ENCODE data around the gene SSH3. TPM values are rescaled to one million over a fixed set of nuclear protein-coding genes. Genes with fewer than 3 reads are reported as not detected.

The SSH3 gene, protein sequence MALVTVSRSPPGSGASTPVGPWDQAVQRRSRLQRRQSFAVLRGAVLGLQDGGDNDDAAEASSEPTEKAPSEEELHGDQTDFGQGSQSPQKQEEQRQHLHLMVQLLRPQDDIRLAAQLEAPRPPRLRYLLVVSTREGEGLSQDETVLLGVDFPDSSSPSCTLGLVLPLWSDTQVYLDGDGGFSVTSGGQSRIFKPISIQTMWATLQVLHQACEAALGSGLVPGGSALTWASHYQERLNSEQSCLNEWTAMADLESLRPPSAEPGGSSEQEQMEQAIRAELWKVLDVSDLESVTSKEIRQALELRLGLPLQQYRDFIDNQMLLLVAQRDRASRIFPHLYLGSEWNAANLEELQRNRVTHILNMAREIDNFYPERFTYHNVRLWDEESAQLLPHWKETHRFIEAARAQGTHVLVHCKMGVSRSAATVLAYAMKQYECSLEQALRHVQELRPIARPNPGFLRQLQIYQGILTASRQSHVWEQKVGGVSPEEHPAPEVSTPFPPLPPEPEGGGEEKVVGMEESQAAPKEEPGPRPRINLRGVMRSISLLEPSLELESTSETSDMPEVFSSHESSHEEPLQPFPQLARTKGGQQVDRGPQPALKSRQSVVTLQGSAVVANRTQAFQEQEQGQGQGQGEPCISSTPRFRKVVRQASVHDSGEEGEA
- total RNA-seq (10 to 100 TPM in 1 of 2 donors, 1 to 10 TPM in 1; 4.8 to 10.4 TPM), polyA plus RNA-seq (1 to 10 TPM; 7.6 to 8.7 TPM)

DNA sequence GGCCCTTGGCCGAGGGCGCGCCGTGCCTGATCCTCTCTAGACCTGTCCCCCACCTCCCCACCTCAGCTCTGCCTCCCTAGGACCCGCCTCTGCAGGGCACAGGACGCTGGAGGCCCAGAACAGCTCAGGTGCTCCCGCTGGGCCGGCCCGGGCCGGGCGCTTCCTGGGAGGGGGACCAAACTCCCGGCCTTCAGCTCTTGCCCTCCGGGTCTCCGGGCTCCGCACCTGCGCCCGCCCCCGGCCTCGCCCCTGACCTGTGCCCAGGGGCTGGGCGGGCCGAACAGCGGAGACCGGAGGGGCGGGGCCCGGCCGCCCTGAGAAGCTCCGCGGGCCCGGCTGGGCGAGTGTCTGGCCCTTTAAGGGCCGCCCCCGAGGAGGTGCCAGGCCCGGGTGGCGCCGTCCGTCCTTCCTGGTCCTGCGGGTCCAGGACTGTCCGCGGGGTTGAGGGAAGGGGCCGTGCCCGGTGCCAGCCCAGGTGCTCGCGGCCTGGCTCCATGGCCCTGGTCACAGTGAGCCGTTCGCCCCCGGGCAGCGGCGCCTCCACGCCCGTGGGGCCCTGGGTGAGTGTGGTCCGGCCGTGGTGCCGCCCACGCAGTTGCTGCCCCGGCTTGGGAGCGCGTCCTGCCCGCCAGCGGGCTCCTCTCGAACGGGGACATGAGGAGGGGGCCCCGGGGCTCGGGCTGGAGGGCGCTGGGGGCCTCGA, at the start of gene SSH3:
SSH3 (plus strand) TSS at position 399 of the 703 bp plus-strand sequence; CDS start at position 495, 96 bp downstream.
- Histone ChIP-seq H3K4me1 (ENCODE audit: control insufficient read depth in 4 of 4, insufficient read depth in 4 of 4, low read length in 3 of 4) (peaks cover 13 to 35% (median 20%) of the 10 kb centered on the region in 4 donors), H3K27ac (ENCODE audit: low read depth in 1 of 2, low read length in 2 of 2) (peak within 1 kb of the TSS; percentile 74 to 75), H3K27me3 (ENCODE audit: control insufficient read depth in 4 of 4, insufficient read depth in 4 of 4, low read length in 3 of 4) (no peaks in the 10 kb centered on the region), H3K9ac (ENCODE audit: low read depth in 1 of 2, low read length in 2 of 2) (peak within 1 kb of the TSS; percentile 58 to 62), H3K4me3 (ENCODE audit: low read depth in 1 of 3, low read length in 3 of 3) (peak within 1 kb of the TSS; percentile 71 to 88 (median 83)), H3K36me3 (ENCODE audit: control insufficient read depth in 4 of 4, insufficient read depth in 3 of 4, low read depth in 1 of 4, low read length in 3 of 4) (peaks cover 6 to 21% (median 8%) of the 10 kb centered on the region in 4 donors), H3K9me3 (ENCODE audit: control insufficient read depth in 4 of 4, low read length in 3 of 4) (no peaks in the 10 kb centered on the region)
- no peak for TF ChIP-seq JUND (IDR thresholded peaks at IDR 0.05)
- TF ChIP-seq EGR1 (IDR thresholded peaks at IDR 0.05; ENCODE audit: low read depth in 2 of 2), result peak; percentile 35 to 64
- TF ChIP-seq, protein P1, sequence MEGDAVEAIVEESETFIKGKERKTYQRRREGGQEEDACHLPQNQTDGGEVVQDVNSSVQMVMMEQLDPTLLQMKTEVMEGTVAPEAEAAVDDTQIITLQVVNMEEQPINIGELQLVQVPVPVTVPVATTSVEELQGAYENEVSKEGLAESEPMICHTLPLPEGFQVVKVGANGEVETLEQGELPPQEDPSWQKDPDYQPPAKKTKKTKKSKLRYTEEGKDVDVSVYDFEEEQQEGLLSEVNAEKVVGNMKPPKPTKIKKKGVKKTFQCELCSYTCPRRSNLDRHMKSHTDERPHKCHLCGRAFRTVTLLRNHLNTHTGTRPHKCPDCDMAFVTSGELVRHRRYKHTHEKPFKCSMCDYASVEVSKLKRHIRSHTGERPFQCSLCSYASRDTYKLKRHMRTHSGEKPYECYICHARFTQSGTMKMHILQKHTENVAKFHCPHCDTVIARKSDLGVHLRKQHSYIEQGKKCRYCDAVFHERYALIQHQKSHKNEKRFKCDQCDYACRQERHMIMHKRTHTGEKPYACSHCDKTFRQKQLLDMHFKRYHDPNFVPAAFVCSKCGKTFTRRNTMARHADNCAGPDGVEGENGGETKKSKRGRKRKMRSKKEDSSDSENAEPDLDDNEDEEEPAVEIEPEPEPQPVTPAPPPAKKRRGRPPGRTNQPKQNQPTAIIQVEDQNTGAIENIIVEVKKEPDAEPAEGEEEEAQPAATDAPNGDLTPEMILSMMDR (IDR thresholded peaks at IDR 0.05; ENCODE audit: low read depth, low read length, missing input control), result no peak
- no peak for TF ChIP-seq HNF4G (IDR thresholded peaks at IDR 0.05)
- TF ChIP-seq NR2F2 (IDR thresholded peaks at IDR 0.05), result no peak
- TF ChIP-seq SP1 (IDR thresholded peaks at IDR 0.05), result no peak
- TF ChIP-seq, protein P2, sequence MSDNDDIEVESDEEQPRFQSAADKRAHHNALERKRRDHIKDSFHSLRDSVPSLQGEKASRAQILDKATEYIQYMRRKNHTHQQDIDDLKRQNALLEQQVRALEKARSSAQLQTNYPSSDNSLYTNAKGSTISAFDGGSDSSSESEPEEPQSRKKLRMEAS (IDR thresholded peaks at IDR 0.05), result no peak
- TF ChIP-seq RAD21 (IDR thresholded peaks at IDR 0.05), result peak in 1 of 2 donors; percentile 12
- TF ChIP-seq HNF4A (conservative IDR thresholded peaks at IDR 0.05), result peak in 1 of 2 donors; percentile 54
- TF ChIP-seq, protein P3, sequence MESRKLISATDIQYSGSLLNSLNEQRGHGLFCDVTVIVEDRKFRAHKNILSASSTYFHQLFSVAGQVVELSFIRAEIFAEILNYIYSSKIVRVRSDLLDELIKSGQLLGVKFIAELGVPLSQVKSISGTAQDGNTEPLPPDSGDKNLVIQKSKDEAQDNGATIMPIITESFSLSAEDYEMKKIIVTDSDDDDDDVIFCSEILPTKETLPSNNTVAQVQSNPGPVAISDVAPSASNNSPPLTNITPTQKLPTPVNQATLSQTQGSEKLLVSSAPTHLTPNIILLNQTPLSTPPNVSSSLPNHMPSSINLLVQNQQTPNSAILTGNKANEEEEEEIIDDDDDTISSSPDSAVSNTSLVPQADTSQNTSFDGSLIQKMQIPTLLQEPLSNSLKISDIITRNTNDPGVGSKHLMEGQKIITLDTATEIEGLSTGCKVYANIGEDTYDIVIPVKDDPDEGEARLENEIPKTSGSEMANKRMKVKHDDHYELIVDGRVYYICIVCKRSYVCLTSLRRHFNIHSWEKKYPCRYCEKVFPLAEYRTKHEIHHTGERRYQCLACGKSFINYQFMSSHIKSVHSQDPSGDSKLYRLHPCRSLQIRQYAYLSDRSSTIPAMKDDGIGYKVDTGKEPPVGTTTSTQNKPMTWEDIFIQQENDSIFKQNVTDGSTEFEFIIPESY (IDR thresholded peaks at IDR 0.05), result no peak
- 1% methylated on average over 65 of the region's 65 CpGs for WGBS
- DNase-seq (ENCODE audit: low spot score), result peak; percentile 64

DNA sequence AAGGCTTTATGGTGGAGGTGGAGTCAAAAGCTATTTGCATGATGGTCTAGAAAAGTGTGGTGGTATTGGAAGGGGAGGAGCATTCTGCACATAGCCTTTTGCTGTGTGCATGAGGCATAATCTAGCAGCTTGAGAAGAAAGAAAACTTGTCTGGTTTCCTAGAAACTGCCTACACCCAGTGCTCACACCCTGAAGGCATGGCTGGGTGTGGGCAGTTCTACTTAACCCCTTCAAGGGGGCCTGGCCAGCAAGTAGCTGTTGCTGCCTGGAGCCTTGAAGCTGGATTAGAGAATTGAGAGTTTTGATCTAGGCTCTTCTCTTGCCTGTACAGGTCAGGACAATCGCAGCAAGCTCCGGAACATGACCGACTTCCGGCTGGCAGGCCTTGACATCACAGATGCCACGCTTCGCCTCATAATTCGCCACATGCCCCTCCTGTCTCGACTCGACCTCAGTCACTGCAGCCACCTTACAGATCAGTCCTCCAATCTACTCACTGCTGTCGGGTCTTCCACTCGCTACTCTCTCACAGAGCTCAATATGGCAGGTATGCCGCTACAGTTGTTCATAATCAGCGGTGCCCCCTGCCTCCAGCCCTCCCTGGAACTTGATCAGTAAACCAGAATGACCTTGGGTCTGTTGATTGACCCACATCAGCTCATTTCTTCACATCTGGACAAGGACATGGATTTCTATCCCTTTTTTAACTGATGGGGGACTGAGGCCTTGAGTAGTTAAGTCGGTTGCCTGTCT, 49.3 kb upstream of the SSH3 start:
- H3K27me3 ChIP-seq (ENCODE audit: control insufficient read depth in 4 of 4, insufficient read depth in 4 of 4, low read length in 3 of 4), result no peaks in the 10 kb centered on the region
- H3K4me1 ChIP-seq (ENCODE audit: control insufficient read depth in 4 of 4, insufficient read depth in 4 of 4, low read length in 3 of 4), result peaks cover 6 to 58% (median 44%) of the 10 kb centered on the region in 4 donors
- H3K9me3 ChIP-seq (ENCODE audit: control insufficient read depth in 4 of 4, low read length in 3 of 4), result no peaks in the 10 kb centered on the region
- no peak for TF ChIP-seq GABPA (IDR thresholded peaks at IDR 0.05 in 1 of 2, conservative IDR thresholded peaks at IDR 0.05 in 1 of 2)
- H3K36me3 ChIP-seq (ENCODE audit: control insufficient read depth in 4 of 4, insufficient read depth in 3 of 4, low read depth in 1 of 4, low read length in 3 of 4), result peaks cover 23 to 68% (median 63%) of the 10 kb centered on the region in 4 donors
- DNase-seq (ENCODE audit: low spot score), result no peak
- no peak overlapping the region for H3K4me3 ChIP-seq (ENCODE audit: low read depth in 1 of 3, low read length in 3 of 3)
- H3K27ac ChIP-seq (ENCODE audit: low read depth in 1 of 2, low read length in 2 of 2), result no peak overlapping the region
- 91% methylated on average over 14 of the region's 14 CpGs for WGBS
- H3K9ac ChIP-seq (ENCODE audit: low read depth in 1 of 2, low read length in 2 of 2), result no peak overlapping the region

Measured in liver (tissue), 9 donors.